T-helper 2 cell treated with Interferon-gamma antibody and Interleukin-4, amounts not matched to agents 100 ng/mL and 5 ng/mL, for 36 hours (primary cell): Measurements from ENCODE around the gene FAM135A. TPM values are rescaled to one million over a fixed set of nuclear protein-coding genes. Genes with fewer than 3 reads are reported as not detected.
"Not testable (repeated sequence)": the region's sequence is repeated elsewhere in the genome, so short reads cannot be mapped to it uniquely, and the experiment has no call there.

Experiments used
- intact Hi-C: fragments of 100-400 bp; cut with micrococcal nuclease; formaldehyde crosslinking; loops from one replicate; pipeline ENCODE4 v1.15.1; 2023
- total RNA-seq: library from RNA; stranded (reverse); gene quantifications from 2 replicates; pipeline ENCODE4 v1.2.3, GENCODE V29; 2022

Gene FAM135A
- total RNA-seq, 1 donor from 2014 or later, result 5.7 TPM

GRCh38 chr6:70609181-70609580, 195.9 kb downstream of the FAM135A start:
- intact Hi-C loops, result not testable (repeated sequence)

Other genes starting within 250 kb of the FAM135A start
- not detected in 2 replicates for gene COL9A1, start 110.4 kb upstream of the FAM135A start, total RNA-seq
- 7.8 and 8.4 TPM in 2 replicates for gene SDHAF4, start 153.4 kb downstream of the FAM135A start, total RNA-seq